Transverse colon (tissue), 4 donors: ENCODE measurements around the gene ANKRD33. TPM values are rescaled to one million over a fixed set of nuclear protein-coding genes. Genes with fewer than 3 reads are reported as not detected.

ENCODE experiments used
- DNase-seq: peaks from one replicate; pipeline ENCODE4 v3.0.0-alpha.2; 2019
- H3K27ac ChIP-seq, 4 donors: fragments of 200-600 bp; sonication (generic); 2 replicates each; pipeline ENCODE4 v1.5.1; 2016 to 2018; ENCODE audit warnings: inconsistent platforms in 4 of 4
- H3K27me3 ChIP-seq: fragments of 200-600 bp; sonication (generic); 2 replicates; pipeline ENCODE4 v1.5.1; 2017; ENCODE audit warnings: inconsistent platforms
- H3K36me3 ChIP-seq, 4 donors: fragments of 200-600 bp; sonication (generic); 2 replicates each; pipeline ENCODE4 v1.5.1; 2017 to 2019; ENCODE audit warnings: inconsistent platforms in 4 of 4
- H3K4me1 ChIP-seq, 4 donors: fragments of 200-600 bp; sonication (generic); 2 replicates each; pipeline ENCODE4 v1.5.1; 2017 to 2020; ENCODE audit warnings: inconsistent platforms in 4 of 4
- H3K4me3 ChIP-seq, 4 donors: fragments of 200-600 bp; sonication (generic); 1 replicate in 1 of 4; 2 replicates in 3 of 4; pipeline versions ENCODE4 v1.5.1 to v1.6.1; 2017 to 2019; ENCODE audit warnings: inconsistent platforms in 4 of 4
- H3K9me3 ChIP-seq, 2 donors: fragments of 200-600 bp; sonication (generic); 2 replicates each; pipeline ENCODE4 v1.5.1; 2017 to 2019; ENCODE audit warnings: inconsistent platforms in 2 of 2
- CTCF ChIP-seq, 5 experiments: fragments of 200-600 bp in 3 of 5; fragments of 450-650 bp in 2 of 5; sonication (generic) in 3 of 5; IDR thresholded peaks; 1 replicate in 2 of 5; 2 replicates in 3 of 5; pipeline ENCODE4 v1.5.1; 2016 to 2017; ENCODE audit warnings: antibody characterized with exemption in 5 of 5, inconsistent platforms in 3 of 5, mild to moderate bottlenecking in 2 of 5, moderate library complexity in 1 of 5
- EP300 ChIP-seq: sonication (generic); formaldehyde crosslinking; IDR thresholded peaks from one replicate; pipeline ENCODE4 v1.6.1; 2017; ENCODE audit warnings: antibody characterized with exemption, low read depth
- POLR2A ChIP-seq: fragments of 450-650 bp; IDR thresholded peaks from one replicate; pipeline ENCODE4 v1.6.1; 2016; ENCODE audit warnings: antibody characterized with exemption, mild to moderate bottlenecking, moderate library complexity
- POLR2AphosphoS5 ChIP-seq, 3 donors: sonication (generic); formaldehyde crosslinking; IDR thresholded peaks; one replicate each; pipeline ENCODE4 v1.6.1; 2016; ENCODE audit warnings: antibody characterized with exemption in 3 of 3
- WGBS, 2 donors: methylation state at CpG; one replicate each; pipeline ENCODE4 v1.1.5; 2018; ENCODE audit warnings: low coverage in 1 of 2; 5-methylcytosine and 5-hydroxymethylcytosine counted together
- in situ Hi-C, 4 donors: fragments of 200-750 bp; cut with MboI; loops; one replicate each; pipeline versions ENCODE4 v1.15.0 to v1.15.1; 2017; ENCODE audit warnings: low sequenced_read_pairs in 3 of 4, low pct_ligation_motif_present in 1 of 4, low pct_unique_long_range_greater_than_20kb in 1 of 4
- intact Hi-C: fragments of 100-400 bp; cut with DNase I; formaldehyde crosslinking; loops from one replicate; pipeline ENCODE4 v1.15.1; 2023; ENCODE audit warnings: low total_unique reads
- total RNA-seq, 4 donors: library from RNA; depleted of rRNA; stranded (reverse); fragments of >200 nt; gene quantifications; one replicate each; pipeline ENCODE4 v1.1.0, GENCODE V29; 2016

Gene ANKRD33
- total RNA-seq, 4 donors from 2014 or later, result not detected

DNA sequence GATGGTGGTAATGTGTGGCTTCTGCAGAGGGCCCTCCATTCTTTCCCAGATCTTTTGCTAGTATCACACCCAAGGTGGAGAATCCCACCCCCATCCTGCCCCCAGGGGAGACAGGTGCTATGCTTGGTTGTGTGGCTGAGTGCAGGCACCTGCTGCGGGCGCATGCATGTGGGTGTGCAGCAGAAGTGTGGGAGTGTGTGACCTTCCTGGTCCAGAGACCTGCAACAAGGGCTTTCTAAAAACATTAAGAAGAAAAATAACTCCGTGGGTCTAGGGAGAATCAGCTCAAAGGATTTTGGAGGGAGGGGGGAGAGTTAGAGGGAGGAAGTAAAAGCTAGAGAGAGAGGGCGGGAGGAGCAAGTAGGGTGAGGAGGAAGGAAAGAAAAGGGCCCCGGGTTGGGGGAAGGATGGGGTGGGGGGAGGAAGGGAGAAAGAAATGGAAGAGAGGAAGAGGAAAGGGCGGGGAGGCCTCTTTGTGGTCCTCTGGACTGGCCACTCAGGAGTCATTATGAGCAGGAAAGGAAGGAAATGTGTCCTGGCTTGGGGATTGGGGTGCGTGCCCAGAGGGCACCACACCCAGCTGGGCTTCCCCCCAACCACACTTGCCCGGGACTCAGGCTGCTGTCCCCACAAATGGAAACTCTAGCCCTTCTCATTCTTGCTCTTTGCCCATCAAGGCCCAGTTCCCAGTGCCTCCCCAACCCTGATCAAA, 36.3 kb upstream of the ANKRD33 start:
- Histone ChIP-seq H3K36me3 (no peaks in the 10 kb centered on the region), H3K27me3 (peaks cover 67% of the 10 kb centered on the region), H3K9me3 (no peaks in the 10 kb centered on the region), H3K4me3 (no peak overlapping the region), H3K27ac (no peak overlapping the region), H3K4me1 (peaks cover 8 to 21% (median 18%) of the 10 kb centered on the region in 4 donors)
- in situ Hi-C loops, result no loop called here
- intact Hi-C loops, result no loop called here
- TF ChIP-seq EP300 (no peak), CTCF (IDR thresholded peaks at IDR 0.05) (no peak), POLR2A (no peak), POLR2AphosphoS5 (IDR thresholded peaks at IDR 0.05) (no peak)
- 55 to 56% methylated on average over 4 to 8 of the region's 8 CpGs for WGBS, 2 donors
- no peak for DNase-seq

- H3K4me1 ChIP-seq, result peaks cover 6 to 11% (median 8%) of the 10 kb centered on the region in 4 donors
- peaks cover 67% of the 10 kb centered on the region for H3K27me3 ChIP-seq
- H3K27ac ChIP-seq, result no peak overlapping the region
- intact Hi-C loops (no loop called here), in situ Hi-C loops (no loop called here)
- H3K36me3 ChIP-seq, result no peaks in the 10 kb centered on the region
- WGBS, 2 donors, result 82 to 100% methylated on average over 3 to 5 of the region's 5 CpGs
- no peak for TF ChIP-seq EP300
- TF ChIP-seq POLR2AphosphoS5 (IDR thresholded peaks at IDR 0.05), result no peak
- TF ChIP-seq CTCF (IDR thresholded peaks at IDR 0.05), result no peak
- TF ChIP-seq POLR2A, result no peak
- DNase-seq, result no peak
- H3K9me3 ChIP-seq, result no peaks in the 10 kb centered on the region
- no peak overlapping the region for H3K4me3 ChIP-seq
Observed at GRCh38 chr12:51852404-51853137, 35.3 kb upstream of the ANKRD33 start.

- in situ Hi-C loops, result no loop called here
- Histone ChIP-seq H3K27me3 (peaks cover 57% of the 10 kb centered on the region), H3K27ac (no peak overlapping the region), H3K4me1 (no peaks in the 10 kb centered on the region), H3K36me3 (no peaks in the 10 kb centered on the region), H3K4me3 (no peak overlapping the region), H3K9me3 (no peaks in the 10 kb centered on the region)
- 26 to 40% methylated on average over 2 to 21 of the region's 21 CpGs for WGBS, 2 donors
- TF ChIP-seq CTCF (IDR thresholded peaks at IDR 0.05), result no peak
- no peak for TF ChIP-seq POLR2A
- TF ChIP-seq POLR2AphosphoS5 (IDR thresholded peaks at IDR 0.05), result no peak
- no peak for TF ChIP-seq EP300
- intact Hi-C loops, result no loop called here
- DNase-seq, result no peak
Observed at GRCh38 chr12:51855586-51856428, 32.1 kb upstream of the ANKRD33 start.

DNA sequence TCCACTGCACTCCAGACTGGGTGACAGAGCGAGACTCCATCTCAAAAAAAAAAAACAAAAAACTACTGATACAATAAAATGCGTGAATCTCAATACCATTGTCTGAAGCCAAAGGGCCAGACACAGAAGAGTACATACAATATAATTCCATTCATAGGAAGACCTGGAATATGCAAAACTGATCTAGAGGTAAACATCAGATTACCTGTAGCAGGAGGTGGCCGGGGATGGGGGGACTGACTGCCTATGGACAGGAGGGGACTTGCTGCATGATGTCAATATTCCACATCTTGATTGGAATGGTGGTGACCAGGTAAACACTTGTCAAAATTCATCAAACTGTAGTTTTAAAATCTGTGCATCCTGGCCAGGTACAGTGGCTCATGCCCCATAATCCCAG, 26.9 kb upstream of the ANKRD33 start:
- intact Hi-C loops, result no loop called here
- Histone ChIP-seq H3K27ac (no peak overlapping the region), H3K9me3 (no peaks in the 10 kb centered on the region), H3K4me1 (peaks cover 7 to 15% (median 9%) of the 10 kb centered on the region in 4 donors), H3K4me3 (no peak overlapping the region), H3K27me3 (peaks cover 75% of the 10 kb centered on the region), H3K36me3 (no peaks in the 10 kb centered on the region)
- TF ChIP-seq POLR2A, result no peak
- in situ Hi-C loops, result no loop called here
- 81 to 82% methylated on average over 2 to 3 of the region's 3 CpGs for WGBS, 2 donors
- no peak for DNase-seq
